ENCODE measurements around the gene LRRFIP1. TPM values are rescaled to one million over a fixed set of nuclear protein-coding genes. Genes with fewer than 3 reads are reported as not detected.

LRRFIP1 gene
- total and polyA plus RNA-seq, 9 donors, result 27.4 to 71.1 (median 56.1) TPM

- no peaks in the 10 kb centered on the region for H3K36me3 ChIP-seq
- no peaks in the 10 kb centered on the region for H3K9me3 ChIP-seq
- H3K4me3 ChIP-seq, result peak overlapping the region; percentile 83
- no peak for TF ChIP-seq EP300 (IDR thresholded peaks at IDR 0.05)
- no peak for TF ChIP-seq POLR2A (IDR thresholded peaks at IDR 0.05)
- TF ChIP-seq CTCF (IDR thresholded peaks at IDR 0.05), result no peak
- peak in 1 of 5 donors; percentile 25 for DNase-seq
- 89 to 92% (median 90%) methylated on average over 15 of the region's 15 CpGs for WGBS, 3 donors
- H3K27me3 ChIP-seq, result no peaks in the 10 kb centered on the region
- H3K4me1 ChIP-seq (ENCODE audit: insufficient read depth), result peaks cover 6% of the 10 kb centered on the region
- intact Hi-C loops (cut with DNase I), result no loop called here
- no peak overlapping the region for H3K27ac ChIP-seq
Measured at GRCh38 chr2:237694415-237695194, 67.2 kb downstream of the LRRFIP1 start.

- 62 to 71% (median 70%) methylated on average over 7 of the region's 7 CpGs for WGBS, 3 donors
- Histone ChIP-seq H3K4me3 (no peak overlapping the region), H3K27ac (no peak overlapping the region), H3K36me3 (no peaks in the 10 kb centered on the region), H3K9me3 (no peaks in the 10 kb centered on the region), H3K4me1 (ENCODE audit: insufficient read depth) (peaks cover 6% of the 10 kb centered on the region), H3K27me3 (no peaks in the 10 kb centered on the region)
- intact Hi-C loops (cut with DNase I), result no loop called here
- TF ChIP-seq EP300 (IDR thresholded peaks at IDR 0.05) (no peak), CTCF (IDR thresholded peaks at IDR 0.05) (no peak), POLR2A (IDR thresholded peaks at IDR 0.05) (no peak)
- DNase-seq, result peak in 1 of 5 donors; percentile 12
Measured at GRCh38 chr2:237695201-237695780, 67.9 kb downstream of the LRRFIP1 start.

- no peaks in the 10 kb centered on the region for H3K9me3 ChIP-seq
- peak in 1 of 5 donors; percentile 15 for DNase-seq
- H3K4me1 ChIP-seq (ENCODE audit: insufficient read depth), result peaks cover 6% of the 10 kb centered on the region
- no peak overlapping the region for H3K4me3 ChIP-seq
- no peaks in the 10 kb centered on the region for H3K36me3 ChIP-seq
- H3K27ac ChIP-seq, result no peak overlapping the region
- intact Hi-C loops (cut with DNase I), result no loop called here
- H3K27me3 ChIP-seq, result no peaks in the 10 kb centered on the region
- no peak for TF ChIP-seq CTCF (IDR thresholded peaks at IDR 0.05)
- no peak for TF ChIP-seq POLR2A (IDR thresholded peaks at IDR 0.05)
- TF ChIP-seq EP300 (IDR thresholded peaks at IDR 0.05), result no peak
- 73 to 77% (median 77%) methylated on average over 5 of the region's 5 CpGs for WGBS, 3 donors
Measured at GRCh38 chr2:237696461-237696860, 69.1 kb downstream of the LRRFIP1 start.

- no peaks in the 10 kb centered on the region for H3K27me3 ChIP-seq
- TF ChIP-seq CTCF (IDR thresholded peaks at IDR 0.05), result no peak
- TF ChIP-seq POLR2A (IDR thresholded peaks at IDR 0.05), result no peak
- no peak for TF ChIP-seq EP300 (IDR thresholded peaks at IDR 0.05)
- H3K9me3 ChIP-seq, result no peaks in the 10 kb centered on the region
- H3K27ac ChIP-seq, result no peak overlapping the region
- 54 to 58% (median 58%) methylated on average over 13 of the region's 13 CpGs for WGBS, 3 donors
- H3K4me1 ChIP-seq (ENCODE audit: insufficient read depth), result peaks cover 15% of the 10 kb centered on the region
- no peaks in the 10 kb centered on the region for H3K36me3 ChIP-seq
- H3K4me3 ChIP-seq, result no peak overlapping the region
- intact Hi-C loops (cut with DNase I), result no loop called here
- peak in 1 of 5 donors; percentile 15 for DNase-seq
Measured at GRCh38 chr2:237697586-237698357, 70.4 kb downstream of the LRRFIP1 start.

Data from ovary (tissue), 9 donors.